Fibroblast of skin of right quadriceps (primary cell): ENCODE measurements around the gene ABHD5.

Experiments used
- DNase-seq: peaks from one replicate; pipeline ENCODE4 v3.0.0-alpha.2; 2013

Gene ABHD5

GRCh38 chr3:43686333-43686699, 4.4 kb upstream of the ABHD5 start:
- DNase-seq = no peak

GRCh38 chr3:43686700-43687498, 3.8 kb upstream of the ABHD5 start:
- no peak for DNase-seq

- DNase-seq = no peak
Measured at GRCh38 chr3:43687499-43687811, 3.3 kb upstream of the ABHD5 start.

GRCh38 chr3:43688245-43688650, 2.5 kb upstream of the ABHD5 start:
- no peak for DNase-seq

GRCh38 chr3:43689166-43689565, 1.6 kb upstream of the ABHD5 start:
- no peak for DNase-seq

- no peak for DNase-seq
Measured at GRCh38 chr3:43689766-43690399, 855 bp upstream of the ABHD5 start.

DNA sequence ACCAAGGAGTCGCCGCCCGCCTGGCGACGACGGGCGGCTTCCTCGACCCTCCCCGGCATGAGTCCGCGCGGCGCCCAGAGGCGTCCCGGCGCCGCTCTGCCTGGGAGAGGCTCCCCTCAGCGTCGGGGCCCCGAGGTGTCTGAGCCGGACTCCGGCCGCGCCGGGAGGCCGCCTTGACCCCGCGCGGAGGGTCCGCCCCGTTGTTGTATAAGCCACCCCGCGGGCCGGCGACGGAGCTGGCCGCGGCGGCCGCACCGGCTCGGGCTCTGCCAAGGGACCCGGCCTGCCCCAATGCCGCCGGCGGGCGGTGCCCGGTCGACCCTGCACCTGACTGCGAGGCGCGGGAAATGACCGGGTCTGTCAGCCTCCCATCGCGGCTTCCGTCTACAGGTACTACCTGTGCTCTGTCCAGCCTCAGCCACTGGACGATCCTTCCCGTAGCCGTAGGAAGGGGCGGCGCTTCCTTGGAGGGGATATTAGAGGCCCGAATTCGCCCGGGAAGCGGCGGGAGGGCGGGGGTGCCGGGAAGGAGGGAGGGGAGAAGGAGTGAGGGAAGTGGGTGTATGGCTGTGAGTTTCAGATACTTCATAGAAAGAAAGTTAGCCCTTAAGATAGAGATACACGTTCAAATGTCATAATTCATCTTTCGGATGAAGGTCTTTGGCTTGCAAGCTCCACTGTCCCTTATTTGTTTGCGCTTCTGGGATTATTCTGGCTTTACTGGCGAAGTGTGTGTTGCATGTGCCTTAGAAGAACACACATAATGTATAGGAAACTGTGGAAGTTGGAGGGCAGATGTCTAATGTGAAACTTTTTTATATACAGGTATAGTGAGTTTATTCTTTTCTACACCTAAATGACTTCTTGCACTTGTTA, 620 bp downstream of the ABHD5 start:
- peak; percentile 23 for DNase-seq

- no peak for DNase-seq
Measured at GRCh38 chr3:43692085-43692855, 1.5 kb downstream of the ABHD5 start.

GRCh38 chr3:43692971-43693370, 2.2 kb downstream of the ABHD5 start:
- DNase-seq = no peak

- no peak for DNase-seq
Measured at GRCh38 chr3:43693594-43693993, 2.9 kb downstream of the ABHD5 start.

GRCh38 chr3:43695443-43695842, 4.7 kb downstream of the ABHD5 start:
- peak; percentile 70 for DNase-seq

DNA sequence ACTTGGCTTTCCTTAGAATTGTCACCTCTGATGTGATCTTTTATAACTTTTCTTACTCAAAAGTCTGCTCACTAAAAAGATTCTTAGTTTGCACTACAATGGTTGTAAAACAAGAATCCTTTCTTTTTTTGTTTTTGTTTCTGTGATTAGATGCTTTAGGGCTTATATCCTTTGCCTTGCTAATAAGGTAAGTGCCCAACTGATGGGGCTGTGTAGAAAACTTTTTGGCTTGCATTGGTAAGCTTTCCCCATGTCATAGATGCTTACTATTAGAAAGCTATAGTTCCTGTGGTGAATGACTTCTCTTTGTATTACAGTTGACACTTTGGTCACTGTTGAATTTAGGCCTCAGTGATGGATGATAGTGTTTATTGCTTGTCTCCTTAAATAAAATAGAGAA, 5.1 kb downstream of the ABHD5 start:
- no peak for DNase-seq

DNA sequence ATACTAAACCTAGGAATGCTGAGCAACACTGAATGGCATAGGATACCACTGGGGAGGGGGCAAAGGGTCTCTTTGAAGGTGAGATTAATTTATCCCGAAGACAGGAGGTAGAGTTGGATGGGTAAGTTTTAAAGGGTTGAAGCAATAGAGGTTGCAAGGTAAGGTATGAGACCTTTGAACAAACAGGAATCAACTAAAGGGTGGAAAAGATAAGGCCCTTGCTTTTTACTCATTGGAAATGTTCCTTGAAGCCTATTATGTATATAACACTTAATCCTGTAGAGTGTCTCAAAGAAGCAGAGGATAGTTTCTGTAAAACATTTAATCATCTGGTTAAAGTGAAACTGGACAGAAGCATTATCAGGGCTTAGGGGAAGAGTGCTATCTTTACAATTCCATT, 5.7 kb downstream of the ABHD5 start:
- no peak for DNase-seq

- DNase-seq = no peak
Measured at GRCh38 chr3:43696881-43697280, 6.1 kb downstream of the ABHD5 start.

DNA sequence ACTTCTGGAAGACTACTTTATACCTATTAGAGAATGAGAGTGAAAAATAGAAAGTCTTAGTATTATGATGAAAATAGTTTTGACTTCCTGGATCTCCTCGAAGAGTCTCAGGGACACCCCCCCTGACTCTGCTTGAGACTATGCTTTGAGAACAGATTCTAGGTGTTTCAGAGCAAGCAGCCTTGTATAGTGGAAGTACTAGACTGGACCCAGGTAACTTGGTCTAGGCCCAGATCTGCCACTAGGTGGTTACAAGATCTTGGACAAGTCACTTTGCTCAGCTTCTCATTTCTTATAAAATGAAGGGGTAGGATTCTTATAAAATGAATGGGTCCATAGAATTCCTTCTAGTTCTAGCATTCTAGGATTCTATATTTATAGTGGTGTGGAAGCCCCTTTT, 9.1 kb downstream of the ABHD5 start:
- no peak for DNase-seq

DNA sequence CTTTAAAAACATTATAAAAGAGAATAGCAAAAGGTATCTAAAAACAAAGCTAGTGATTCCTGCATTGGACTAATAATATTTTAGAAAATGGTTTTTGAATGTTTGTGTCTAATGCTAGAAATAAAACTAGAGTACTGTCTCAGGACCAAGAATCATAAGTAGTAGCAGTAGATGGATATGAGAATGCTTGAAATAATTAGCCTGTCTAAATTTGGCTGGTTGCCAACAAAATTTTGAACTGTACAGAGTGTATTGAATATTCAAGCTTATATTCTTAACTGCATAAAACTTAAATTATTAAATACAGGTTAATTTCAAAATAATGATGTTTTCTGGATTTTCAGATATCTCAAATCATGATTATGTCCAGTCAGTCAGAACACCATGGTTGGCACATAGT, 14.0 kb downstream of the ABHD5 start:
- DNase-seq = no peak

DNA sequence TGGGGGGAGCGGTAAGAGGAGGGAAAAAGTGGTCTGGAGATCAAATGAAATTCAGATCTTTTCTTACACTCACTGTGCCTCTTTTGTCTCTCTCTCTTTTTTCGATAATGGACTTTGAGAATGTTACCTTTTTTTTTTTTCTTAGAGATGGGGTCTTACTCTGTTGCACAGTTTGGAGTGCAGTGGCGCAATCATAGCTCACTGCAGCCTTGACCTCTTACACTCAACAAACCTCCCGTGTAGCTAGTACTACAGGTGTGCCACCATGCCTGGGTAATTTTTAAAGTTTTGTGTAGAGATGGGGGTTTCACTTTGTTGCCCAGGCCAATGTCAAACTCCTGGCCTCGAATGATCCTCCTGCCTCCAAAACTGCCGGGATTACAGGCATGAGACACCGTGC, 15.6 kb downstream of the ABHD5 start:
- DNase-seq = no peak

- DNase-seq = no peak
Measured at GRCh38 chr3:43707266-43707665, 16.5 kb downstream of the ABHD5 start.

GRCh38 chr3:43707998-43708397, 17.3 kb downstream of the ABHD5 start:
- DNase-seq = peak; percentile 87

DNA sequence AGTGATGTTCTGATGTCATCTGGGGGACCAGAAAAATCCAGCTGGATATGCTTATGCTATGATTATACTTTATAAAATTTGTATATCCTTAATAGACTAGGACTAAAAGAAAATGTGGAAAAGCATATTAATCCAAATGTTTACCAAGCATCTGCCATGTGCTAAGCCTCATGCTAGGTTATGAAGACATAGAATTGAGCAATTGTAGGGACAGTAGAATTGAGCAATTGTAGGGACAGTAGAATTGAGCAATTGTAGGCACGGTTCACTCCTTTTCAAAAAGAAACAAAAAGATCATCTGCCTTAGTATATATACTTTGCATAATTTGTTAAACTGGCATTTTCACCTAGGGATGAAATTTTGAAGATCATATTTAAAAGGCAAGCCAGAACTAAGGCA, 18.3 kb downstream of the ABHD5 start:
- peak; percentile 26 for DNase-seq

- DNase-seq = no peak
Measured at GRCh38 chr3:43710607-43711006, 19.9 kb downstream of the ABHD5 start.

- DNase-seq = no peak
Measured at GRCh38 chr3:43718296-43718695, 27.6 kb downstream of the ABHD5 start.

DNA sequence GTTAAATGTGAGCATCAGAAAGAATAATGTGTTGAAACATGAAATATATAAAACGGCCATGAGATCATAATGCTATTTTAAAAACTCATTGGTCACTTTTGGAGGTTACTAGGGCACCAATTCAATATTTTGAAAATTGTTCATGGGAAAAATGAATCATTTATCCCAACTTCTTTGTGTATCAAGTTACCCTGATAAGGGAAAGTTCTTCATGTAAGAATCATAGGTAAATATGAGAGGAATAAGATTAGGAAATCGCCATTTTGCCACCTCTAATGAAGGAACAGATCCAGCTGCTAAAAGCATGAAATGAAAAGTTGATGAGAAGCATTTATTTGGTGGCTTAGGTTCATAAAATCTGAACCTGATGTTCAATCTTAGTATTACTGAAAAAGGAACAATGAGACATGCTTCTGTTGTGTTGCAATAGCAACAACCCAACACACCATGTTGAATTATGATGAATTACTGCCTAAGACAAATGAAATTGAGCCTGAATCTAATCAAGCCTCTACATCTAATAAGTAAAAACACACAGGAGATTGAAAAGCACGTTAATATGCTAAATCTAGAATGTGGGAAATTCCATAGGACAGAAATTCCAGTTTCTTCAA, 32.5 kb downstream of the ABHD5 start:
- no peak for DNase-seq
